HCT116 (cell line): ENCODE results near the gene CBFA2T3.

Experiments
- CEBPB ChIP-seq: IDR thresholded peaks from 2 replicates; pipeline ENCODE4 v1.6.1; 2012; ENCODE audit warnings: low read depth
- CTCF ChIP-seq, 3 experiments: fragments of 200-600 bp in 1 of 3; sonication (generic) in 1 of 3; IDR thresholded peaks in 2 of 3; conservative IDR thresholded peaks in 1 of 3; 2 replicates each; pipeline ENCODE4 v1.5.1; 2012 to 2017; ENCODE audit warnings: low read depth in 2 of 3, low read length in 2 of 3, antibody characterized with exemption in 1 of 3, borderline replicate concordance in 1 of 3, control low read depth in 1 of 3, mild to moderate bottlenecking in 1 of 3, mixed read lengths in 1 of 3, mixed run types in 1 of 3, moderate library complexity in 1 of 3; ENCODE audit not compliant: insufficient read depth in 1 of 3
- EZH2 ChIP-seq: fragments of 200-600 bp; sonication (generic); IDR thresholded peaks from 2 replicates; pipeline ENCODE4 v1.6.1; 2017; ENCODE audit warnings: antibody characterized with exemption, mixed run types
- JUND ChIP-seq: IDR thresholded peaks from 2 replicates; pipeline ENCODE4 v1.6.1; 2012
- POLR2A ChIP-seq: IDR thresholded peaks from 2 replicates; pipeline ENCODE4 v1.7.0; 2011; ENCODE audit warnings: borderline replicate concordance; ENCODE audit not compliant: insufficient read depth, insufficient read length; ENCODE audit errors: extremely low read depth
- RAD21 ChIP-seq: IDR thresholded peaks from 2 replicates; pipeline ENCODE4 v1.6.1; 2012; ENCODE audit warnings: low read depth, mild to moderate bottlenecking
- TF ChIP-seq, protein P1 (sequence below): IDR thresholded peaks from 2 replicates; pipeline ENCODE4 v1.6.1; 2012
- TF ChIP-seq, protein P2 (sequence below): IDR thresholded peaks from 2 replicates; pipeline ENCODE4 v1.6.1; 2012

DNA sequence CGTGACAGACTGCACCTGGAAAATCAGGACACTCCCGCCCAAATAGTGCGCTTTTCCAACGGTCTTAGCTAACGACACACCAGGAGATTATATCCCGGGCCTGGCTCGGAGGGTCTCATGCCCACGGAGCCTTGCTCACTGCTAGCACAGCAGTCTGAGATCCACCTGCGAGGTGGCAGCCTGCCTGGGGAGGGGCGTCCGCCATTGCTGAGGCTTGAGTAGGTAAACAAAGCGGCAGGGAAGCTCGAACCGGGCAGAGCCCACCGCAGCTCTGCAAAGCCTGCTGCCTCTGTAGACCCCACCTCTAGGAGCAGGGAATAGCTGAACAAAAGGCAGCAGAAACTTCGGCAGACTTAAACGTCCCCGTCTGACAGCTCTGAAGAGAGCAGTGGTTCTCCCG, 125.4 kb downstream of the CBFA2T3 start:
- no peak for TF ChIP-seq CTCF (IDR thresholded peaks at IDR 0.05 in 2 of 3, conservative IDR thresholded peaks at IDR 0.05 in 1 of 3; ENCODE audit: borderline replicate concordance in 1 of 3, insufficient read depth in 1 of 3, low read depth in 2 of 3, low read length in 2 of 3)
- no peak for TF ChIP-seq EZH2
- TF ChIP-seq, protein P1, sequence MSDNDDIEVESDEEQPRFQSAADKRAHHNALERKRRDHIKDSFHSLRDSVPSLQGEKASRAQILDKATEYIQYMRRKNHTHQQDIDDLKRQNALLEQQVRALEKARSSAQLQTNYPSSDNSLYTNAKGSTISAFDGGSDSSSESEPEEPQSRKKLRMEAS: no peak
- no peak for TF ChIP-seq CEBPB
- no peak for TF ChIP-seq JUND
- no peak for TF ChIP-seq RAD21
- no peak for TF ChIP-seq POLR2A
- TF ChIP-seq, protein P2, sequence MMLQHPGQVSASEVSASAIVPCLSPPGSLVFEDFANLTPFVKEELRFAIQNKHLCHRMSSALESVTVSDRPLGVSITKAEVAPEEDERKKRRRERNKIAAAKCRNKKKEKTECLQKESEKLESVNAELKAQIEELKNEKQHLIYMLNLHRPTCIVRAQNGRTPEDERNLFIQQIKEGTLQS: no peak
